Stimulated activated CD8-positive, alpha-beta memory T cell treated with anti-CD3 and anti-CD28 coated beads, Interleukin-2, amount 100 ng/mL, for 48 hours (primary cell): ENCODE data around the gene FASTKD2.
A peak's percentile ranks its signal among the peaks of the same experiment; 100 is the strongest.

Source experiments
- DNase-seq, 2 donors: peaks; one replicate each; pipeline ENCODE4 v3.0.0-alpha.2; 2020; ENCODE audit warnings: low read depth in 2 of 2

FASTKD2 gene

GRCh38 chr2:206765242-206766056, at the start of gene FASTKD2, which contains the start of gene MDH1B:
Gene FASTKD2 (plus strand): TSS chr2:206765606. CDS start chr2:206766694, 1,088 bp downstream.
Gene MDH1B (minus strand): TSS chr2:206765328. CDS start chr2:206765271, 57 bp downstream.
- DNase-seq: peak; percentile 74 to 79

- DNase-seq: no peak
Observed at GRCh38 chr2:206716623-206717022, 48.8 kb upstream of the FASTKD2 start.

GRCh38 chr2:206718296-206718695, 47.1 kb upstream of the FASTKD2 start, which contains the start of gene DYTN:
Gene DYTN (minus strand): TSS chr2:206718396. CDS start chr2:206718279, 117 bp downstream.
- DNase-seq: no peak

GRCh38 chr2:206721256-206721920, 44.0 kb upstream of the FASTKD2 start:
- no peak for DNase-seq

GRCh38 chr2:206723288-206723687, 42.1 kb upstream of the FASTKD2 start:
- DNase-seq: no peak

GRCh38 chr2:206727287-206727686, 38.1 kb upstream of the FASTKD2 start:
- DNase-seq: no peak

- DNase-seq: no peak
Observed at GRCh38 chr2:206728277-206729199, 36.9 kb upstream of the FASTKD2 start.

- no peak for DNase-seq
Observed at GRCh38 chr2:206733341-206733740, 32.1 kb upstream of the FASTKD2 start.

GRCh38 chr2:206736935-206737334, 28.5 kb upstream of the FASTKD2 start:
- DNase-seq: no peak

GRCh38 chr2:206739271-206739670, 26.1 kb upstream of the FASTKD2 start:
- DNase-seq: no peak

GRCh38 chr2:206740800-206741199, 24.6 kb upstream of the FASTKD2 start:
- DNase-seq: no peak

- DNase-seq: no peak
Observed at GRCh38 chr2:206756816-206757215, 8.6 kb upstream of the FASTKD2 start.

- no peak for DNase-seq
Observed at GRCh38 chr2:206764673-206765241, 649 bp upstream of the FASTKD2 start.

- DNase-seq: no peak
Observed at GRCh38 chr2:206766057-206766930, 888 bp downstream of the FASTKD2 start.

GRCh38 chr2:206774871-206775270, 9.5 kb downstream of the FASTKD2 start:
- no peak for DNase-seq

- no peak for DNase-seq
Observed at GRCh38 chr2:206776432-206776831, 11.0 kb downstream of the FASTKD2 start.

GRCh38 chr2:206780671-206781070, 15.3 kb downstream of the FASTKD2 start:
- DNase-seq: no peak

- no peak for DNase-seq
Observed at GRCh38 chr2:206783718-206784117, 18.3 kb downstream of the FASTKD2 start.

GRCh38 chr2:206784559-206785353, 19.4 kb downstream of the FASTKD2 start:
- DNase-seq: no peak
